GM19238 (cell line): Measurements from ENCODE around the gene P2RY2.
"Not testable (repeated sequence)": the region's sequence is repeated elsewhere in the genome, so short reads cannot be mapped to it uniquely, and the experiment has no call there.

Source experiments
- DNase-seq: peaks from one replicate; pipeline ENCODE4 v3.0.0; 2011; ENCODE audit warnings: low spot score; ENCODE audit not compliant: insufficient read length

Gene P2RY2

GRCh38 chr11:73227571-73228211, 9.6 kb downstream of the P2RY2 start:
- no peak for DNase-seq

GRCh38 chr11:73228268-73229134, 10.4 kb downstream of the P2RY2 start:
- no peak for DNase-seq

GRCh38 chr11:73229321-73229895, 11.3 kb downstream of the P2RY2 start:
- DNase-seq, result no peak

GRCh38 chr11:73229896-73230875, 12.1 kb downstream of the P2RY2 start:
- DNase-seq, result no peak

- no peak for DNase-seq
Observed at GRCh38 chr11:73230931-73231330, 12.8 kb downstream of the P2RY2 start.

- DNase-seq, result not testable (repeated sequence)
Observed at GRCh38 chr11:73232487-73232886, 14.4 kb downstream of the P2RY2 start.

GRCh38 chr11:73233211-73233610, 15.1 kb downstream of the P2RY2 start:
- DNase-seq, result no peak

- DNase-seq, result no peak
Observed at GRCh38 chr11:73233692-73234470, 15.8 kb downstream of the P2RY2 start.

- DNase-seq, result no peak
Observed at GRCh38 chr11:73234471-73235181, 16.5 kb downstream of the P2RY2 start.

GRCh38 chr11:73235236-73235786, 17.2 kb downstream of the P2RY2 start:
- no peak for DNase-seq

- no peak for DNase-seq
Observed at GRCh38 chr11:73236205-73236765, 18.2 kb downstream of the P2RY2 start.

- DNase-seq, result peak; percentile 53
Observed at GRCh38 chr11:73236854-73237253, 18.8 kb downstream of the P2RY2 start.

GRCh38 chr11:73237471-73238290, 19.6 kb downstream of the P2RY2 start:
- DNase-seq, result no peak

- no peak for DNase-seq
Observed at GRCh38 chr11:73239111-73239521, 21.0 kb downstream of the P2RY2 start.

GRCh38 chr11:73239571-73240189, 21.6 kb downstream of the P2RY2 start:
- DNase-seq, result no peak

- DNase-seq, result no peak
Observed at GRCh38 chr11:73240190-73240781, 22.2 kb downstream of the P2RY2 start.

GRCh38 chr11:73241300-73241699, 23.2 kb downstream of the P2RY2 start:
- no peak for DNase-seq
